Osteocyte (in vitro differentiated cells): ENCODE measurements around the gene C13orf42. TPM values are rescaled to one million over a fixed set of nuclear protein-coding genes. Genes with fewer than 3 reads are reported as not detected.

Experiments
- DNase-seq: peaks from one replicate; pipeline ENCODE4 v3.0.0; 2021; ENCODE audit warnings: mixed read lengths; ENCODE audit not compliant: unreplicated experiment; ENCODE audit errors: extremely low spot score
- H3K27ac Mint-ChIP-seq: one replicate; pipeline ENCODE4 v1.8.0; 2021; ENCODE audit warnings: mild to moderate bottlenecking, mixed read lengths; ENCODE audit not compliant: unreplicated experiment
- H3K27me3 Mint-ChIP-seq: one replicate; pipeline ENCODE4 v1.8.0; 2021; ENCODE audit warnings: mixed read lengths; ENCODE audit not compliant: unreplicated experiment
- H3K36me3 Mint-ChIP-seq: one replicate; pipeline ENCODE4 v1.8.0; 2021; ENCODE audit warnings: mixed read lengths; ENCODE audit not compliant: unreplicated experiment
- H3K4me1 Mint-ChIP-seq: one replicate; pipeline ENCODE4 v1.8.0; 2021; ENCODE audit warnings: mixed read lengths; ENCODE audit not compliant: unreplicated experiment
- H3K4me3 Mint-ChIP-seq: one replicate; pipeline ENCODE4 v1.8.0; 2021; ENCODE audit warnings: mild to moderate bottlenecking, moderate library complexity, mixed read lengths; ENCODE audit not compliant: unreplicated experiment
- H3K9me3 Mint-ChIP-seq: one replicate; pipeline ENCODE4 v1.8.0; 2021; ENCODE audit warnings: mixed read lengths; ENCODE audit not compliant: unreplicated experiment
- CTCF ChIP-seq: fragments of 200-600 bp; sonication (generic); IDR thresholded peaks from 2 replicates; pipeline ENCODE4 v1.5.0; 2021; ENCODE audit warnings: antibody characterized with exemption, mild to moderate bottlenecking, moderate library complexity
- total RNA-seq: library from RNA; stranded (reverse); gene quantifications from 2 replicates; pipeline ENCODE4 v1.2.1, GENCODE V29; 2021

The C13orf42 gene
- total RNA-seq, 1 donor from 2014 or later, result not detected

DNA sequence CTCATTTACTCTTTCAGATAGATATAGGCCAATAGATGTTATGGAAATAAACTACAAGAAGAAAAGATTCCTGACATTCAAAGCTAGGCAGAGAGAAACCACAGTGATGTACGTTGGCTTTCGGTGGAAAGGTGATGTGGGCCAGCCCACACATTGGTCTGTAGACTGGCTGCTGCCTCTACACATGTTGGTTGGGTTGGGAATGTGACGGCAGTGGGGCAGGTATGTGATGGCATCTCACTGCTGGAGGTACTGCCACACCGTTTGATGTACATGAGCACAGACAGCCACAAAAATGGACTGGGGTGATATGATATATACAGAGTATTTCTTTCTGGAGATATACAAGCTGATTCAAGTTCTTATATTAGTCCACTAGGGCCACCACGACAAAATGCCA, 69.4 kb downstream of the C13orf42 start:
- H3K9me3 Mint-ChIP-seq, result no peaks in the 10 kb centered on the region
- no peak overlapping the region for H3K4me3 Mint-ChIP-seq
- H3K36me3 Mint-ChIP-seq, result no peaks in the 10 kb centered on the region
- DNase-seq, result peak; percentile 48
- H3K4me1 Mint-ChIP-seq, result peaks cover 4% of the 10 kb centered on the region
- TF ChIP-seq CTCF, result no peak
- H3K27ac Mint-ChIP-seq, result no peak overlapping the region
- H3K27me3 Mint-ChIP-seq, result peaks cover 22% of the 10 kb centered on the region

GRCh38 chr13:51041126-51041525, 69.9 kb downstream of the C13orf42 start:
- Mint-ChIP-seq H3K36me3 (no peaks in the 10 kb centered on the region), H3K4me3 (no peak overlapping the region), H3K27me3 (peaks cover 26% of the 10 kb centered on the region), H3K27ac (no peak overlapping the region), H3K9me3 (no peaks in the 10 kb centered on the region), H3K4me1 (peaks cover 4% of the 10 kb centered on the region)
- TF ChIP-seq CTCF, result no peak
- DNase-seq, result peak; percentile 7

- Mint-ChIP-seq H3K4me1 (peaks cover 4% of the 10 kb centered on the region), H3K36me3 (no peaks in the 10 kb centered on the region), H3K4me3 (no peak overlapping the region), H3K9me3 (no peaks in the 10 kb centered on the region), H3K27me3 (peaks cover 26% of the 10 kb centered on the region), H3K27ac (no peak overlapping the region)
- no peak for TF ChIP-seq CTCF
- peak; percentile 76 for DNase-seq
These were observed 70.6 kb downstream of the C13orf42 start for GRCh38 chr13:51040431-51040830.

GRCh38 chr13:51036418-51036817, 74.7 kb downstream of the C13orf42 start:
- Mint-ChIP-seq H3K4me3 (no peak overlapping the region), H3K4me1 (no peaks in the 10 kb centered on the region), H3K27ac (no peak overlapping the region), H3K27me3 (peaks cover 29% of the 10 kb centered on the region), H3K9me3 (no peaks in the 10 kb centered on the region), H3K36me3 (no peaks in the 10 kb centered on the region)
- DNase-seq, result no peak
- no peak for TF ChIP-seq CTCF

DNA sequence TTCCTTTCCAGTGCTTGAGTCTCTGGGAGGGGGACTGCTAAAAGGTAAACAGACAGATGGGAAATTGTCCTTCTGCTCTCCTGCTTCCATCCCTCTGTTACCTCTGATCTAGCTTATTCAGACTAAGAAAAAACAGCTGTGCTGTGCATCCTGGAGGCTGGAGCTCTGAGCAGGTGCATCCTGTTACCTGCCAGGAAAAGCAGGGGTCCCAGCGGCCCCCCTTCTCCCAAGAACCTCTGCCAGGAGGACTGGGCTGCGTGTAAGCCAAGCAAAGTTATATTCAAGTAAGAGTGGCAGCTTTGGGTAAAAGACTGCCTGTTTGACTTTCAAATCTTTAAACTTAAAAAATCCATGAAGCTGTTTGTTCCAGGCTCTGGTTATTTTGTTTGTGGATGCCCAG, 75.1 kb downstream of the C13orf42 start:
- H3K4me1 Mint-ChIP-seq, result no peaks in the 10 kb centered on the region
- H3K4me3 Mint-ChIP-seq, result no peak overlapping the region
- H3K27ac Mint-ChIP-seq, result no peak overlapping the region
- peak; percentile 42 for DNase-seq
- no peaks in the 10 kb centered on the region for H3K9me3 Mint-ChIP-seq
- no peaks in the 10 kb centered on the region for H3K36me3 Mint-ChIP-seq
- peaks cover 28% of the 10 kb centered on the region for H3K27me3 Mint-ChIP-seq
- no peak for TF ChIP-seq CTCF
